PFSK-1 (cell line): ENCODE measurements around the gene CCDC124.

ENCODE experiments used
- FOXP2 ChIP-seq: optimal IDR thresholded peaks from 2 replicates; pipeline ENCODE3; 2011; ENCODE audit warnings: borderline replicate concordance, control low read depth, inconsistent platforms; ENCODE audit not compliant: insufficient read depth; ENCODE audit errors: extremely low read length, extremely low read depth
- POLR2AphosphoS5 ChIP-seq: IDR thresholded peaks from 2 replicates; pipeline ENCODE4 v1.6.1; 2012; ENCODE audit warnings: low read depth, mild to moderate bottlenecking, control low read depth, low read length, moderate library complexity
- SIN3A ChIP-seq: IDR thresholded peaks from 2 replicates; pipeline ENCODE4 v1.6.1; 2012; ENCODE audit warnings: mild to moderate bottlenecking, low read length, moderate library complexity, borderline replicate concordance; ENCODE audit not compliant: insufficient read depth
- TAF1 ChIP-seq: IDR thresholded peaks from 2 replicates; pipeline ENCODE4 v1.6.1; 2012; ENCODE audit warnings: low read length, control low read depth, borderline replicate concordance; ENCODE audit not compliant: insufficient read depth
- TF ChIP-seq, protein P1 (sequence below), 2 experiments: IDR thresholded peaks; 2 replicates each; pipeline versions ENCODE4 v1.6.1 to v1.8.0; 2011 to 2012; ENCODE audit warnings: low read depth in 2 of 2, low read length in 2 of 2, control low read depth in 1 of 2, inconsistent platforms in 1 of 2, mild to moderate bottlenecking in 1 of 2, moderate library complexity in 1 of 2; ENCODE audit not compliant: insufficient read depth in 1 of 2

- no peak for TF ChIP-seq POLR2AphosphoS5
- TF ChIP-seq TAF1: no peak
- TF ChIP-seq, protein P1, sequence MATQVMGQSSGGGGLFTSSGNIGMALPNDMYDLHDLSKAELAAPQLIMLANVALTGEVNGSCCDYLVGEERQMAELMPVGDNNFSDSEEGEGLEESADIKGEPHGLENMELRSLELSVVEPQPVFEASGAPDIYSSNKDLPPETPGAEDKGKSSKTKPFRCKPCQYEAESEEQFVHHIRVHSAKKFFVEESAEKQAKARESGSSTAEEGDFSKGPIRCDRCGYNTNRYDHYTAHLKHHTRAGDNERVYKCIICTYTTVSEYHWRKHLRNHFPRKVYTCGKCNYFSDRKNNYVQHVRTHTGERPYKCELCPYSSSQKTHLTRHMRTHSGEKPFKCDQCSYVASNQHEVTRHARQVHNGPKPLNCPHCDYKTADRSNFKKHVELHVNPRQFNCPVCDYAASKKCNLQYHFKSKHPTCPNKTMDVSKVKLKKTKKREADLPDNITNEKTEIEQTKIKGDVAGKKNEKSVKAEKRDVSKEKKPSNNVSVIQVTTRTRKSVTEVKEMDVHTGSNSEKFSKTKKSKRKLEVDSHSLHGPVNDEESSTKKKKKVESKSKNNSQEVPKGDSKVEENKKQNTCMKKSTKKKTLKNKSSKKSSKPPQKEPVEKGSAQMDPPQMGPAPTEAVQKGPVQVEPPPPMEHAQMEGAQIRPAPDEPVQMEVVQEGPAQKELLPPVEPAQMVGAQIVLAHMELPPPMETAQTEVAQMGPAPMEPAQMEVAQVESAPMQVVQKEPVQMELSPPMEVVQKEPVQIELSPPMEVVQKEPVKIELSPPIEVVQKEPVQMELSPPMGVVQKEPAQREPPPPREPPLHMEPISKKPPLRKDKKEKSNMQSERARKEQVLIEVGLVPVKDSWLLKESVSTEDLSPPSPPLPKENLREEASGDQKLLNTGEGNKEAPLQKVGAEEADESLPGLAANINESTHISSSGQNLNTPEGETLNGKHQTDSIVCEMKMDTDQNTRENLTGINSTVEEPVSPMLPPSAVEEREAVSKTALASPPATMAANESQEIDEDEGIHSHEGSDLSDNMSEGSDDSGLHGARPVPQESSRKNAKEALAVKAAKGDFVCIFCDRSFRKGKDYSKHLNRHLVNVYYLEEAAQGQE (IDR thresholded peaks at IDR 0.05; ENCODE audit: insufficient read depth in 1 of 2, low read depth in 2 of 2, low read length in 2 of 2): no peak
- TF ChIP-seq SIN3A: no peak
- no peak for TF ChIP-seq FOXP2
Observed at GRCh38 chr19:17936379-17936778, 3.6 kb downstream of the CCDC124 start.
